GM12891 (cell line): ENCODE data around the gene HNMT.

ENCODE experiments used
- PAX5 ChIP-seq: IDR thresholded peaks from 2 replicates; pipeline ENCODE4 v1.6.1; 2011; ENCODE audit warnings: low read length, moderate library complexity, mild to moderate bottlenecking; ENCODE audit not compliant: insufficient read depth, severe bottlenecking
- POLR2A ChIP-seq: IDR thresholded peaks from 2 replicates; pipeline ENCODE4 v1.6.1; 2011; ENCODE audit warnings: low read depth, low read length, control low read depth
- POLR2AphosphoS5 ChIP-seq: IDR thresholded peaks from 2 replicates; pipeline ENCODE4 v1.6.1; 2011; ENCODE audit warnings: low read depth, low read length, control low read depth
- SPI1 ChIP-seq: IDR thresholded peaks from 2 replicates; pipeline ENCODE4 v1.6.1; 2011; ENCODE audit warnings: low read depth, low read length, control low read depth
- TAF1 ChIP-seq: IDR thresholded peaks from 2 replicates; pipeline ENCODE4 v1.6.1; 2011; ENCODE audit warnings: low read depth, low read length, control low read depth

DNA sequence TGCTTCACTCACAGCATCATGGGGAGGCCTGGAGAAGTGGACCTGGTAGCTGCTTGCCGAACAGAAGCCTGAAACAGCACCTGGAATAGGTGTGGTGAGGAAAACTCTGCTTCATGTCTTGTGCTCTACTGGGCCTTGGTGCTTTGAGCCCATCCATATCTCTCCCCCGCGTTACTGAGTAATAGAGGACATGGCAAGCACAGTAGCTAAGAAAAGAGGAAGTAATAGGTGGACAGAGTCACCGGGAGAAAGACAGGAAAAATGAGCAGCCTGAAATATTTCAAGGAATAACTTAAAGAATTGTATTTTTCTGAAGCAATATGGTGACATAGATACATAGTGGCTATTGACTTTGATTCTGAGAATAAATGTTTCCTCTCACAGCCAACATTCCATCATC, 14.0 kb upstream of the HNMT start:
- TF ChIP-seq POLR2A (no peak), POLR2AphosphoS5 (no peak), TAF1 (no peak), SPI1 (no peak), PAX5 (no peak)
